Kidney tubule cell (primary cell): ENCODE measurements around the gene BCL6.

ENCODE experiments used
- DNase-seq: peaks from one replicate; pipeline ENCODE4 v3.0.0-alpha.2; 2018; ENCODE audit warnings: low spot score

BCL6 gene

DNA sequence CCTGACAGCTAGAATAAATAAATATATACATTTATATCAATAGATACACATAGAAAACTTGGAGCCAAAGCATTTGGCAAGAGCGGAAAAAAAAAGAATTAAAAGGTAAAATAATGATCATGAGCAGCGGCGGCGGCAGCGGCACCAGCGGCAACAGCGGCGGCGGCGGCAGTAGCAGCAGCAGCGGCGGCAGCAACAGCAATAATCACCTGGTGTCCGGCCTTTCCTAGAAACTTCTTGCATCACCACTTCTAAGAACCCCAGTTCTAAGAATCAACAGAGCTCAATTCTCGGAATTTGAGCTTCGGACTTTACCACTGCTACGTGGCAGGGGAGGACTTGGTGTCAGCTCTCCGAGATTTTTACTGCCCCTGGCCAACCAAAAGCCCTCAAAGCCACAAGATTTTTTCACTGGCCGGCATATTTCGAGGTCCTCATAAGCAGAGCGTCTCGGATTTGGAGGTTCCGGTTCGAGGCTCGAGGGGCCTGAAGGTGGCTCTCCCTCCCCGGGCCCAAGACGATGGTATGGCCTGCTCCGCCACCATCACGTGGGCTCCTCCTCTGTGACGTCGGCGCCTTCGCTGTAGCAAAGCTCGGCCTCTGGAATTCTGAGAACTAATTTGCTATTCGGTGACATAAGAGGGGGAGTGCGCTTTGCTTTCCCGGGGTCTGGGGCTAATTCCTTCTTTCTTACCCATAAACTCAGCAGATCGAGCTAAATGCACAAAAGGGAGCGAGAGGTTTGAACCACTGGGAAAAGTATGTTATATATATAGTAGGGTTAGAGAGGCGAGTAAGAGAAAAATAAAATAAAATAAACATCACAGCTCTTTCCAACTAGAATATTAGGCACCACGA lies at the start of gene BCL6:
Gene BCL6 (minus strand): TSS at position 268 of the 858 bp plus-strand sequence. CDS start 11,775 bp downstream, outside the sequence.
- DNase-seq: peak; percentile 97

DNA sequence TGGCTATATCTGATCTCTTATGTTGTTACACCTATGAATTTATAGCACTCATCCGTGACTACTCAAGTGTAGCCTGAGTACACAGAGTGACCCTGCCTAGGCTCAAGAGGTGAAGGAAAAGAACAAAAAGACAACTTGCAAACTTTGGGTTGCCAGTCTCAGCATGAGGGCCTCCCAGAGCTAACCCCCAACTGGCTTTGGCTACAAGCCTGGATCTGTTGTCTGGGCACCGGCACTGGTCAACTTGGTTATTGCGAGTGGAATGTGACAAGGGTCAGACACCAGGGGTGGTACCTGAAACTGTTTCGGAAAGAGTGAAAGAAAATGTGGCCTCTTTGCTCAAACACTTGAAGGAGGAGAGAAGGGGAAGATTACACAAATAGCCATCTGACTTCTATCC lies 49.5 kb upstream of the BCL6 start:
- no peak for DNase-seq

DNA sequence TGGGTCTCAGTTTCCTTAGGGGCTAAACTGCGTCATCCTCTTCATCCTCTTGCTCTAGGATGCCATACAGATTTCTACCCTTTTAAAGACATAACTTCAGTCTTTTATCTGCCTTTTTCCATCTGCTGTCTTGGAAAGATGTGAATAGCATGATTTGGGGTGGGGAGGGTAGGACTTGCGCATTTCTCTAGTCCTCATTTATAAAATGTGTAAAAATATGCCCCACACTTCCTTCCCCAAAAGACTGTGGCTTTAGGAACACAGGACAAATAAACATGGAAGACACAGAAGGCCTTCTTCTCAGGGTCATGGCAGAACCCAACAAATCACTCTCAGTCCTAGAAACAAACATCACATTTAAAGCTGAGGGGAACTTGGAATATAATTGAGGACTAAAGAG lies 48.4 kb upstream of the BCL6 start:
- DNase-seq: no peak

DNA sequence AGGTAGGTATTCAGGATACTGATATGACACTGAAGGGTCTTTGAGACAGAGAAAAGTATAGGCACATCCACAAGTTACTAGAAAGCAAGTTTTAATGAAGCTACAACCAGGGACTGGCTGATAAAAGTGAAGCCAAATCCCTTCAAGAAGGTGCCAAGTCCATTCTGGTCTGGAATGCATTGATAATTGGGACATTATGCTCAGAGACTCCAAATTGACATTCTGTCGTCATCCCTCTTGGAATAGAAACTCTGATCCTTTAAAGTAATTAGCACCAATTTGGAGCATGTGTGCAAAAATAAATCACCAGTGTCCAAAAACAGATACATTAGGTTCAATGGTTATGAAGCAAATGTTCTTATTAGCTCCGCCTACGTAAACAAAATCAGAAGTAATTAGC lies 47.3 kb upstream of the BCL6 start:
- no peak for DNase-seq

DNA sequence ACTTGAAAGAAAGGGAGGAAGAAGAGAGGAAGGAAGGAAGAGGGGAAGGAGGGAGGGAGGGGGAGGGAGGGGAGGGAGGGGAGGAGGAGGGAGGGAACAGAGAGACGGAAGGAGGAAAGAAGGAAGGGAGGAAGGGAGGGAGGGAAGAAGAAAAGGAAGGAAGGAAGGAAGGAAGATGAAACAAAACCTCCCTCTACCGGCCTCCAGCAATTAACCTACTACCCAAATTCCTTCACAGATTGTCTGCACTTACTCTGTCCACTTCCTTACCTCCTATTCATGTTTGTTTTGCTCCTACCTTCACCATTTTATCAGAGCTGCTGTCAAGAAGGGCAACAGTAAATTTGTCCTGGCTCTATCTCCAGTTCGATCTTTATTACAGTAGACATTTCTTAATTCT lies 44.6 kb upstream of the BCL6 start:
- DNase-seq: no peak

DNA sequence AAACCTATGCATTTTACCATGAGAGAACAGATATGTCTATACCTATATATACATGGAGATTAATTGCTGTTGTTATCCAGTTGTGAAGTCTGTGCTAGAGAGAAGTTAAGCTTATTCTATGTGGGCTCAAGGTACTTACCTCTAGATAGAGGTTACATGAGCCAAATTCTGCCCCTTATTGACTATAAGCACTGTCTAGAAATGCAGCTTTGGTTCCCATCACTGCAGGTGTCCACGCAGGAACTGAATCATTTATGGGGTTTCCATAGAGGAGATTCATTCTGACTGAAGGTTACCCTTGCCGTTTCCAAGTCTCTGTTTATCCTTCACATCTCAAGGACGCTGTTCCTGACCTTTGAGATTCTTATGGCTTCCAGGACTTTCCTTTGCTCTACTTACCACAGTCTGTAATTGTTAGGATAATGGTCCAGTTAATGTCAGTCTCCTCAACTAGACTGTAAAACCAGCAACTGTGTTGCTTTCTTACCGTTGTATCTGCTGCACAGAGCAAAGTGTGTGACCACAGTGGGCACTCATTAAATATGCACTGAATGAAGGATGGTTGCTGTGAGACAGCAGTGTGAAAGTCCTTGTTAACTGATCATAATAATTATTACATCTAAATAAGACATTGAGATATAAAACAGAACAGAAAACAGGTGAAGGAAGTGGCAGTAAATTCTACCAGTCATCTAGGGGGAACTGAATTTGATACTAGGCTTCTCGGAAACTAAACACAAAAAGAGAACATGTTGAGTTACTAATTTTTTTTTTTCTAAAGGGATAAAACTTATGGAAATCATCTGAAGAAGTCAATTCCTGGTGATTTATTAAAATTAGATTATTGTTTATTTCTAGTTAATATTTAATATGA lies 44.0 kb upstream of the BCL6 start:
- DNase-seq: no peak

DNA sequence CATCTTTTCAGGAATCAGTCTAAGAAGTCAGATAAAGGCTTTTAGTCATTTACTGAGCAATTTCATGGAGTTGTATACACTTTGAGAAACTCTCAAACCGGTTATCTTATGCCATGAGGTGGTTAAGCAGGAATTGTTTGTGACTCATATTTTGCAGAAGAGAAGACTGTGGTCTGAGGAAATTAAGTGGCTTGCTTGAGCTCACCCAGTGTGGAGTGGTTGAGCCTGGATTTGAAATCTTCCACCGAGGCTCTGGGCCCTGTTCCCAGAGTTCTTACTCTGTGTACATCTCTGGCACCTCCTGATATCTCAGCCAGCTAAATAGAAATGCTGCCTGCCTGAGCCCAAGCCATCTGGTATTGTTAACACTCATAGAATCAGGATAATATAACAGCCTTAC lies 37.8 kb upstream of the BCL6 start:
- peak; percentile 86 for DNase-seq

DNA sequence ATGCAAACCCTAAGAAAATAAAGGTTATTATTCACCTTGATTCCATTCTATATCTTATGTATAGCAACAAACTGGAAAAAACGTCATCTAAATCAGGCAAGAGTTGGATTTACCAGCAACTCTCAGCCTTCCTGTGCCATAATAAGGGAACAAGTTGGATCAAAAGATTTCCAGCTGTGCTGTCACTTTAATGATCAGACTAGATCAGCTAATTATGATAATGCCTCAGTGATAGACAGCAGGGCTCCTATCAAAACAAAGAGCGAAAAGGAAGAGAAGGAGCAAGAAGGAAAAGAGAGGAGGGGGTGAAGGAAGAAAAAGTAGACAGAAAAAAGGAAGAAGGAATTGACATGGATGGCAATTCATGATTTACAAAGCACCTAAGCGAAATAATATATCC lies 36.7 kb upstream of the BCL6 start:
- DNase-seq: no peak

DNA sequence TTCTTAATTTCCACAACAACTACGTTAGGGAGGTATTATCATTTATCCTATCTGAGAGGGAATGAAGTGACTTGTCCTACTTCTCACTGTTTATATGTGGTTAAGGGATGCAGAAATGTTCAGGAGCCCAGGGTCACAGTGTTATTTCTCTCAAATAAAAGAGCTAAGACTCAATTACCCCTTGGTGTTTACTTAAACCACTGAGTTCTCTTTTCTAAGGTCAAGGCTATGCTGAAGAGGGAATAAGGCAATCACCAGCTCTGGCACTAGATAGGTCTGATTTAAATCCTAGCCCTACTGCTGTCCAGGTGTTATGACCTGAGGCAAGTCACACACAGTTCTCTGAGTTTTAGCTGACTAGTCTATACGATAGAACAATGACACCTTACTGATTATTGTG lies 35.7 kb upstream of the BCL6 start:
- no peak for DNase-seq

DNA sequence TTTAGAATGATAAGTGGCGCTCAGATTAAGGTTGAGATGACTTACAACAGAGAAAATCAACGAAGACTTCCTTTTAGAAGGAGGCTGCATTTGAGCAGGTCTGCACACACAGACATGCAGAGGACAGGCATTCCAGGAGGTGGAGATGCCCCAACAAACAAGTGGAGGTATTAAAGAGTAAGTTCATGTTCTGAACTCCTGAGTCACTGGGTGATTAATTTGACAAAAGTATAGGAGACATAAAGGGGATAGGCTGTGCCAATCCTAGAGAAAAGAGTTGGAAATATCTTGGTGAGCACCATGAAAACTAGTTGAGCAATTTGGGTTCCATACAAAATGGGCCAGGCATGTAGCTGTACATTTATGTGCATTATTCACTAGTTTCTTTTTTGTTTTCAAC lies 33.5 kb upstream of the BCL6 start:
- DNase-seq: no peak

DNA sequence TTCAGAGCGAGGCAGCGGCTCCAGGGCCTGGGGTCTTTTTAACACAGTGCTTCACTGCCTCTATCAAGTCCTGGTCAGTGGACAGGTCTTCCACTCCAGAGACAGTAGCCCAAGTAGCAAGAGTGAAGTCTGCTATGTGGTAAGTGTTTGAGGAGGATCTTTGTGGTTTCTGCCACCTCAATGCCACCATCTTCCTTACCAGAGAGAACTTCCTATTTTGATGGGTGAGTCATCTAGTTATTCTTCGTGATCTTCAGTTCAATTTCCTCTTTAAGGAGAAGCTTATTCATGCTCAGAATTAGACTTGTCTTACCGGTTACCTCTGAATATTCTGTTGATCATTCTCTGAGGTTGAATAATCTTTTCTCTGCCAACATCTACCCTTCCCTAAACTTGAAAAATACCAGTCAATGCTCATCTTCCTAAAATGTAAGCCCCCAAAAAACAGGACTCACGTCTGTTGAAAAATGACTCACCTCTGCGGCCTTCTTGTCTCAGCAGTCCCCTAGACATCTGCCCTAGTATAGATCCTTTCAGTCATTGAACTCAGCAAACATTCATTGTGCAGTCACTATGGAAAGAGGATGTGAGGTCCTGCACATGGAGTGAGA lies 32.2 kb upstream of the BCL6 start:
- peak; percentile 83 for DNase-seq

DNA sequence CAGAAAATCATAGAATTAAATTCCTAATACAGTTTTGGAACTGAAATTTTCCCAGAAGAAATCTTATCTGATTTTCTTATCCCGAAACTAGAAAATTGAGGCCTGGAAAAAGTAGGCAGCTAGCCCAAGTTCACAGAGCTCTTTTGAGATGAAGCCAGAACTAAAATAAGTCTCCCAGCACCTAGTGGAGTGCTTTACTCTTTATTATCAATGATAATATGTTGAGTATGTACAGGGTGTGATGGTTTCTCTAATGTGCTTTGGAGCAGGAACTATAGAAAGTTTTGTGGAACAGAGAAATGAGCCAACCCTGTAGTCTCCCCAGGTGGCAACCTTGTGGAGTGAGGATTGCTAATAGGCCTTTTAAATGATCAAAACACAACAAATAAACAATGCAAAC lies 30.3 kb upstream of the BCL6 start:
- no peak for DNase-seq

DNA sequence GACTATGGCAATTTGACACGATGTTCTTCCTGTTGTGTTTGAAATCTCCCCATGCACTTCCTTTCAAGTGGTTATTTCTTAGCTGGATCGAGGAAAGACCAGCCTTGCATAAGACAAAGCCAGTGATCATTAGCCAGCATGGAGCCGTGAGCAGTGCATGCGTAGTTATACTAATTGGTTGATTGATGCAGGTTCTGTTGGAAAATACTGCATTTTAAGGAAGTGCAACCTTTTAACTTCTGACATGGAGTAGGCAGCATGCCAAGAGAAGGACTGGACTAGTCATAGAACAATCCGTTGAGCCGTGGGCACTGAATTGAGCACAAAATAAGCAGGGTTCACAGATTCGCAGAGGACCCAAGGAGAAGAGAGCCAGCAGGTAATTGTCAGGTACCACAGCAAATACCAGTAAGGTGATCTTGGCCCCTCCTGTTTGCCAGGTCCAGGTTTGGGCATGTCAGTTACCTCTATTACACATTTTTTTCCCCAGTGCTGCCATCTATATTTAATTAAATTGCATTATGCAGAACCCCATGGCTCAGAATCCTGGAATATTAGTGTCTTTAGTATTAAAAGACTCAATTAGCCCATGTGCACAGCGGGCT lies 29.0 kb upstream of the BCL6 start:
- DNase-seq: peak; percentile 61

DNA sequence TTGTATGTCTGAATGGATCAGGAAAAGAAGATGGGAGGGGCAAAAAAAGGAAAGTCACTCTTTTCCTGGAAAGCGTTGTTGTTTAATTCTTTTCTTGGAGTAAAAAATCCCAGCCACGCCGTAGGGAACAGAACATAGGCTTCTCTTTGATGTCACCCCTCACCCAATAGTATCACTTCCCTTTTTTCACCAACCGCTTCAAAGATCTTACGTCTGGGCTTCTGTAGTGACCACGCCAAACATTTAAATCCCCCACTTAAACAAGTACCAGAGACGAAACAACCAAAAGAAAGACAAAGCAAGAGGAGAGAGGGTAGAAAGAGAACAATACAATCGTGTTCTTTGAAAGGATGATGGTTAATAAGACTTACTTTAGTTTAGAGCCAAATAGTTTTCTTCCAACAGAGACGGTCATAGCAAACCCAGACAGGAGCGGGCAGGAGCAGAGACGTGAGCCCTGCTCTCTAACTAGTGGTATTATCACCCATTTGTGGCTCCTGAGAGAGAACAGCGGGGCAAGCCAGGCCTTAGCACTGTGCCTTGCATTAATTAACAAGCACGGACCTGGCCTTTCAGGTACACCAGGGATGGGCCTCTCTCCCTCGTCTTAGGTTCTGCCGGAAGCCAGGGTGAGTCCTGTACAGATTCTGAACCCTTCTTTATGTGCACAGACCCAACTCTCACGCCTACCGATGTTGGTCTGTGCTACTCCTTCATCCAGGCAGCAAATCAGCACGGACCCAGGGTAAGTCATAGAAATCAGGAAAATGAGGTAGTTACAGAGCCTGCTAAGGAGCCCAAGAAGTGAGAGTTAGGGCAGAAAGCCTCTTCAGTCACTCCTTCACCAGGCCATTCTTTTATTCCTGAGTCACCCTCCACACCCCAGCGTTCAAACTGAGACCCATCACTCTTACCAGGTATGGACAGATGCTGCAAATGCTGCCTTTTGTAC lies 28.2 kb upstream of the BCL6 start:
- DNase-seq: no peak

DNA sequence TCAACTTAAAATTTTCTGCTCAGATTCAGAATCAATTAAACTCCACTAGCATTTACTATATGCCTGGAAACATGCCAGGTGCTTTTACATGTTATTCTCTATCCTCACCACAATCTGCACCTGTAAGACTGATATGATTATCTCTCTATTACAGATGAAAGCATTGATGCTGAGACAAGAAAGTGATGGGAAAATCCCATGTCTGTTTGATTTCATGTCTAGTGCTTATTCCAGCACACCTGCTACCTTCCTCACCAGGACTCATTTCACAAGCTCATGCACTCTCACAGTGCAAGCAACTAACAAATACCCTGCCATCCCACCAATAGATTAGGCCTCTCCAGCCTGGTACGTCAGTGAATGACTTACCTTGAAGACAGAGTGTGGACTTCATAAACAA lies 25.0 kb upstream of the BCL6 start:
- DNase-seq: no peak

DNA sequence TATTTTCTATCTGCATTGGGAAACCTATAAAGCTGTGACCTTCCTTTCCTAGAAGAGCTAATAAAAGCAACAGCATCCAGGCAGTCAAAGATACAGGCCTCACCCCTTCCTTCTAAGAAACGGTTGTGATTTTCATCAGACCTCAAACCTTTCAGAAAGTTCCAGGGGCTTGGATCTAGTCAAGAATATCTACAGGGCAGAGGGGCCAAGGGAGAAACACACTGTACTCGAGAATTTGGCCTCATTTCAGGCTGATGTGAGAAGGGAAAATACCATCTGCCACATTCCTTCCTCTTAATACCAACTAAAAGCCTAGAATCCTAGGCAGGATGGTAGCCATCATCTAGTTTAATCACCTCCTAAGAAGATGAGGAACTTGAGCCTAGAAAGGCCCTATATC lies 24.5 kb upstream of the BCL6 start:
- DNase-seq: no peak

DNA sequence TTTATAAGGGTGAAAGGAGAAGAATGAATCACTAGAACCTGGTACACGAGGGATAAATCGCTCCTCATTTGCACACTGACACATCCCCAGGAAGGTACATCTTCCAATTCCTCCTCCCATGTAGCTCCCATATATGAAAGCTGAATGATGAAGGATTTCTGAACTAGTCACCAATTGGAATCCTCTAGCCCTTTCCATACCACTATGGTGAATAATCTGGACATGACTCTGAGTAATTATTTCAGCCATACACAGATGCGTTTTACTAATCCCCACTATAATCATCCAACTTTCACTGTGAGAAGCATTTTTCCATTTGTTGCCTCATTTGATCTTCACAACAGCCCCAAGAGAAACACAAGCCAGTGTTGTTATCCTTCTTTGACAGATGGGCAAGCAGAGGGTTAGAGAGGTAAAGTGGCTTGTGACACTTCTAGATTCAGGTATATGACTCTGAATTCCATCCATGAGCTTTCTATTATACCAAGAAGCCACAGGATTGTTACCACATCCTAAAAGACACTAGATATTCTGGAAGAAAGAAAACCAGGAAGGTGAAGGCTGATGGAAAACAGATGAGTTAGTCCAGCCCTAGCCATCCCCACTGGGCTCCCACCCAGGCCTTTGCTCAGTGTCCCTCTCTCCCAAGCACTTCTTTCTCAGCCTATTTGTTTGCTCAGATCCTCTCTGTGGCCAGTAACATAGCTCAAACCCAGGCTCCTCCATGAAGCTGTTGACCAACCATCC lies 22.2 kb upstream of the BCL6 start:
- peak; percentile 81 for DNase-seq

DNA sequence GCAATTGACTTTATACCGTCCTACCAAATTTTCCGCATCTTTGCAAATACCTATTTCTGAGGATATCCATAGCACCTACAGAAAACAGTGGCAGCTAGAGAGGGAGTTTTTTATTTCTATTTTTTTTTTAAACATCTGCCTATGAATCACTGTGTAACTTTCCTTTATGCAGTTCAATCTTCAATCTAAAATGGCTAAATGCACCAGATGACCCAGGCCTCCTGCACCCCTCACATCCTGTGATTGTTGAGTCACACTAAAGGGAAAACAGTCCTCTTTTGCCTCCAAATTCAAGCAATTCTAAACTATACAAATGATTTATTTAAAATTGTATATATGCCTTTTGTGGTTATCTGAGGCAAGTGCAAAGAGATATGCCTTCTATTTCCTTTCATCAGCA lies 20.1 kb upstream of the BCL6 start:
- peak; percentile 26 for DNase-seq

DNA sequence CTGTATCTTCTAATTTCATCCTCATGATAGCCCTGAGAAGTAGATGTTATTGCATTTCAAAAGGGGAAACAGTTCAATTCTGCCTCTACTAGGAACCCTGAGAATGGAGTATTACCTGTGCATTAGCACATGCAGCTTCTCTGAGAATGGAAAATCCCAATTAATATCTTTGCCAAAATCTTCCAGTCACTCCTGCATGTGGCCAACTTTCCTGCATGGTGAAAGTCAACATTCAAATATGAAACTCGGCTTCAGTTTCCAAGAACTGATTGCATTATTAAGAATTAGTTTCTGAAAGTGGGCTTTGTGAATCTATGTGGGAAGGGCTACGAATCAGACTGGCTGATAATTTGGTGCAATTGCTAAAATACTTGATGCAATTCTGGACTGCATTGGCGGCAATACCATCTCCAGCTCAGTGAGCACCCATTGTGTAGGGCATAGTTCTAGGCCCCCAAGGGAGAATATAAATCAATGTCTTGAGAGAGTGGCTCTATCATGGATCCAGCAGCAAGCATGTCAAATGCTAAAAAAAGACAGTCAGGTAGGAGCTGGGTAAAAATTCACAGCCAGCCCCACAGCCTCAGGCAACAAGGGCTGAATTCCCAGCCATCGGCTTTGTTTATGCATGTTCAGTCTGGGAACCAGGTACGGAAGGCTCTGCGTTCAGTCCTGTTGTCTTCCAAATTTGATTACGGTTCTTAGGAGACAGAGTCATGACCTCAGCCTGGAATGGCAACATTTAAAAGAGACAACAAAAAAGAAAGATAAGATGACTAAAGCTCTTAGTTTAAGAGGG lies 18.8 kb upstream of the BCL6 start:
- no peak for DNase-seq

DNA sequence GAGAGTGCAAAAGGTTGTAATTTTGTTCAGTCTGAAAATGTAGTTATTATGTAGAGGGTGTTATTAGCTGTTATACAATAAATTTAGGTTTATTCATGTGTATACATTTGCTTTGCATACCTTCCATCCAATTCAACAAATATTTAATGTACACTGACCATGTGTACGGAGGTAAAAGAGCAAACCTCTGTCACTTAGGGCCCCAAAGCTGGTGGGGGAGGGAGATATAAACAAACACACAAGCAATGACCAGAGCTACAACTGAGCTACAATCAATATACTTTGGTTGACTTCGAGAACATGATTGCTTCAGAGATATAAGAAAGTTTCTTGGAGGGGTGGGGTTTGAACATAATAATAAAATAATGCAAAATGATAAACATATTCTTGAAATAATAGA lies 17.5 kb upstream of the BCL6 start:
- DNase-seq: no peak
